GM21515 (cell line): ENCODE data around the gene ACACA.
"Not testable (repeated sequence)": the region's sequence is repeated elsewhere in the genome, so short reads cannot be mapped to it uniquely, and the experiment has no call there.

Experiments used
- ATAC-seq: cut with Tn5 transposase; IDR thresholded peaks from one replicate; pipeline ENCODE4 v1.9.1; 2021; ENCODE audit not compliant: unreplicated experiment

ACACA gene

GRCh38 chr17:37182786-37183465, 223.7 kb downstream of the ACACA start:
- ATAC-seq, result no peak

DNA sequence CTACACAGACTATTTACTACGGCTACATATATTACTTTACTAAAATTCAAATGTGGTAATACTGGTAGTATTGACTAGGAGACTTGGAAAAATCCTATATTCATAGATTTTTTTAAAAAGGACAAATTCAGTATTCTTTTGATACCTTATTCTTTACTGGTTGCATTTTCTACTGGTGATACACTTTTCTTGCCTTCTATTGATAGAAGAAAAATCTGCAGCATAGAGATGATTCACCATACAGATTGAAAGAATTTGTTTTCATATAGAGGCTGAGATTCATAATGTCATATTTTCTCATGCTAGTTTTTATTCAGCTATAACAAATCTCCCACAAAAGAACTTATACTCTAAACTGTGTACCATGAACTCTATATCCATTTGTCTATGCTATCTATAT, 226.3 kb downstream of the ACACA start:
- no peak for ATAC-seq

- no peak for ATAC-seq
Measured at GRCh38 chr17:37179893-37180292, 226.7 kb downstream of the ACACA start.

- no peak for ATAC-seq
Measured at GRCh38 chr17:37177254-37177870, 229.3 kb downstream of the ACACA start.

GRCh38 chr17:37176723-37177122, 229.9 kb downstream of the ACACA start:
- ATAC-seq, result no peak

GRCh38 chr17:37174205-37174604, 232.4 kb downstream of the ACACA start:
- no peak for ATAC-seq

- ATAC-seq, result no peak
Measured at GRCh38 chr17:37170881-37171425, 235.7 kb downstream of the ACACA start.

DNA sequence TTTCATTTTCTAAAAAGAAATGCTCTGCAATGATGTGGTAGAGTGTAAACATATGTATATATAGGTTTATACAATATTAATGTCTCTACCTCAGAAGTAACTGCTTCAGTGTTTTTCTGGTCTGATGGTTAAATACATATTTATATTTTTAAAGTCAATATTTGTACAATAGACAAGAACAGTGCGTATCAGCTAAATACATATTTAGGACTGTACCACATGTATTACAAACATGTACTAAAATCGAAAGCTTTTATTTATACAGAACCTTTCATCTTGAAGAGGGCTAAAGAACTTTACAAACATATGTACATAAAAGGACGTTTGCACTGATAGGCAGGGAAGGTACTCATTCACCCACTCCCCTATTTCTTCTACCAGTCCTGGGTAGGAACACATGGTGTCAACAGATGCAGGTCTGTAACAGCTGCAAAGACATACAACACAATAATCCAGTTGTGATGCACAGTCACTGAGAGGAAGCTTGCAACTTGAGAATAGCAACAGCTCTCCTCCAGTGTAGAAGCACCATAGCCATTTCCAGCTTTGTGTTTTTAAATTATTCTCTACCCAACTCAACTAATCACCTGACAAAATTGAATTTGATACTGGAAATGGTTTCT, 237.8 kb downstream of the ACACA start:
- ATAC-seq, result no peak

DNA sequence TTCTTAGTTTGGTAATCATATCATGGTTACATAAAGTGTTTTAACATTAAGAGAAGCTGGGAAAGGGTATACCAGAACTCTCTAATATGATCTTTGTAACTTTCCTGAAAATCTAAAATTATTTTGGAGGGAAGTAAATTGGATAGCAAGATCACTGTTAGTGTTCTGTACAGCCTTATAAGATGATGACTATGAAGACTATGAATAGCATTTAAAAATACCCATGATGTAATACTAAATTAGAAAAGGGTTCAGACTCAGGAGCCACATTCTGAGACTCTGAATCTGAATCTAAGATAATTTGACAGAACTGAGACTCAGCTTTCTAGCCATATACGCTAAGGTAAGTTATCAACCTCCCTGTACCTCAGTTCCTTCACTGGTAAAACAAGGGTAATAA, 238.9 kb downstream of the ACACA start:
- no peak for ATAC-seq

DNA sequence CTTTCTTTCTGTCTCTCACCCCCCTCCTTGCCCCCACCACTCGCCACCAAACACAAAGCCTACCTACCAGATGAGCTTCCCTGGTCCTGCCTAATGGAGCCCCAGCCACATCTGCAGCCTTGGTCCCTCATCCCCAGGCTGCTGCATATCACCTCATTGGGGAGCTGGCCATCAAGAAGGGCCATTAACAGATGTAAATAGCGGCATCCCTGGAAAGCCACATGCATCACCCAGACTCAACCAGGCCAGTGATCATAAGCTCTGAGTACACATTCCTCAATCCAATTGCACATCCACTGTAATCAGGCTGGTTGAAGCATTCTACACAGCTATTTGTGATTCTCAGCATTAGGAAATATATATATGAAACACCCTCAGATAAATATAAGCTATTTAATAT, 242.6 kb downstream of the ACACA start:
- no peak for ATAC-seq

DNA sequence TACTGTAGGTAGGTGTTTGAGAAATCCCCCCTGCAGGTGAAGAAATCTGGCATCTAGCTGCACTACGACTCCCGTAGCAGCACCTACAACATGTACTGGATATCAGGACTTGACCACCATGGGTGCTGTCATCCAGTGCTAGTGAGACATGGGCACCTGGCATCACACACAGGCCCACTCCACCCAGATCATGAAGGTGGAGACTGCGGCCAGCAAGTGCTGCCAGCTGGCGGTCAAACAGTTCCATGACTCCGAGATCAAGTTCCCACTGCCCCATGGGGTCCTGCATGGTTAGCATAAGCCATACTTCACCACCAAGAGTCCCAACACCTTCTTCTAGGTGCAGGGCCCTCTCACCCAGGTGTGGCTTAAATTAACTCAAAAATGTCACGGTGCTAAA, 243.8 kb downstream of the ACACA start:
- ATAC-seq, result no peak

GRCh38 chr17:37160944-37161343, 245.7 kb downstream of the ACACA start:
- no peak for ATAC-seq

GRCh38 chr17:37158290-37158689, 248.3 kb downstream of the ACACA start:
- ATAC-seq, result no peak

DNA sequence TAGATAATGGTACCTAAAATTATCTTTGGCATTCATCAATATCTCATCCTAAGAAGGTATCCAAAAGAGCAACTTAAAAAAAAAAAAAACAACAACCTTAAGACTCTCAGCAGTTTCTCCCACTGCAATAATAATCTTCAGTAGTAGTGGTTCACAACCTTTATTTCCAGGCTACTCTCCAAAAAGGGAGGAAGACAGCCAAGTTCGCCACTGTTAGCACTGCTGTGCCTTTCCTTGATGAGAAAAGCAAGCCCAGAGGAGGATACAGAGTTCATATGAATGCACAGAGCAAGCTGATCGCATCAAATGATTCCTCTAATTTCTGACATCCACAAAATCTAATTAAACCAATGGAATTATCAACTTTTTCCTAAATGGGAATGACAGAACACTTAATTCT, 258.5 kb downstream of the ACACA start:
- no peak for ATAC-seq

DNA sequence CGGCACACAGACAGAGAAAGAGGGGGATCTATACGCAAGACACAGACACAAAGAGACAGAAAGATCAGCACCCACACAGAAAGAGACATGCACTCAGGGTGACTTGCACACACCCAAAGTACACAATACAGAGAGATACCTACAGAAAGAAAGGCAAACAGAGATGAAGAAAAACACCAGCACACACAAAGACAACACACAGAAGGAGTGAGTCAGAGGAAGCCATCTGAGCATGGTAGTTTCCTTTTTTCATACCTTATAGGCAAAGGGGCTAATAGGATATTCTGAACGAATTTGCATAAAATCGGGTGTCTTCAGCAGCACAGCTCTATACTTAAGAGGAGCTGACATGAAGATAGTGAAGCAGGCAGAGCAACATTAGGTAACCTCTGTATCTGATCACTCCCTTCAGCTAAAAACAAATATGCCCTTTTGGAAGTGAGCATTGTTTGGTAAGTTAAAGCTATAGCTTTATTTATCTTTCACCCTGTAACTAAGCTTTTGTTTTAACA, 259.3 kb downstream of the ACACA start:
- peak; percentile 66 for ATAC-seq

GRCh38 chr17:37146086-37147064, 260.3 kb downstream of the ACACA start:
- ATAC-seq, result no peak

DNA sequence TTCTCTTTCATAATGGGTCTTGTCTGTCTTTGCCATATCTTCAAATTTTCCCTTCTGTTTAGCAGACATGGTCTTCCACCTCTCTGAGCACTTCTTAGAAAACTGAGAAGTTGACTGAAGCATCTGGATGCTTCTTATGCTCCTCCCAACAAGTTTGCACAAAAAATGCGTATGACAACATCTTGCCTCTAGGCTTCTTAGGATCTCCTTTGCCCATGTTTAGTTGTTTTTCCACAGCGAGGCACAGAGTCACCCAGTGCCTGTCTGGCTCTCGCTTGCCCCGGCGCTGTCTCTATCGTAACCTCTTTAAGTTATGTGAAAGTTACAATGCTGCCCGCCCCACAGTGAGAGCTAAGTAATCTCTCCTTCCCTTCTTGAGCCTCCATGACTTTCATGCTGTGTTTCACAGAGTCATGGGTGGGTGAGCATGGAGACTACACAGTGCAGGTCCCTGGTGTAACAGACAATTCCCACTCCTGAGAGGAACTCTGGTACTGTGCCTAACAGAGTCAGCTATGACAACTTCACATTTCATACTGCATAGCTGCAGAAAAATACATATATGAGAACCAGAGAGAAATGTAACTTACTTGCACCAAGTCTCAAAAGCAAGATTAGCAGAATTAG, 262.4 kb downstream of the ACACA start:
- no peak for ATAC-seq

GRCh38 chr17:37143558-37143957, 263.1 kb downstream of the ACACA start:
- ATAC-seq, result not testable (repeated sequence)

DNA sequence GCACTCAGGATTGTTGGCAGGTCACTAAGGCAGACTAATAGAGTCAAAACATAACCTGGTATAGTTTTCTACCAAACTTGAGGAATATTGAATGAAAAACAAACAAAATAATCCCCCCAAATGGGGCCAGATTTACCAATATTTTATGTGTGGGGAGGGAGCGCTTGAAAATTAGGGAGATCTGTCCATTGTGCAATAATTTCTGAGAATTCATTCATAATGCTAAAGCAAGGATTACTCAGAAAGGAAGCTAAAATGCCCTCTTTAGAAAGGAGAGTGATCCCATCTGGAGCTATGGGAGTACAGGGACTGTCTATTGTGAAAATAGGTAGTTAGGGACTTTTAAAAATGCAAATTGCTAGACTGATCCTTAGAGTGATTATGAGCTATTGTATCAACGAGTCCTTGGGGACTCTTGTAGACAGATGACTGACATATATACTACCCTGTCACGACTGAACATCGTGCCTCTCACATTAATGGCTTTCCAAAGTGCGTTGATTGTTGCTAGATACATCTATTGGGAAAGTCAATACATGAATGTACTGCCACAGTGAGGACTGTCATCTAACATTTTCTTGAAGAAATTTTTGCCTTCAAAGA, 264.2 kb downstream of the ACACA start:
- ATAC-seq, result no peak

GRCh38 chr17:37138571-37139120, 268.0 kb downstream of the ACACA start:
- ATAC-seq, result no peak
